Stimulated activated CD8-positive, alpha-beta memory T cell treated with anti-CD3 and anti-CD28 coated beads, Interleukin-7, amount 100 ng/mL, for 4 hours (primary cell): ENCODE results near the gene NSUN6.
"Not testable (repeated sequence)": the region's sequence is repeated elsewhere in the genome, so short reads cannot be mapped to it uniquely, and the experiment has no call there.

Experiments used
- DNase-seq, 2 donors: peaks; one replicate each; pipeline ENCODE4 v3.0.0-alpha.2; 2020; ENCODE audit warnings: low read depth in 2 of 2

The NSUN6 gene

GRCh38 chr10:18610517-18610916 is 40.9 kb downstream of the NSUN6 start:
- no peak for DNase-seq

- DNase-seq = no peak
Observed at GRCh38 chr10:18608596-18608995, 42.8 kb downstream of the NSUN6 start.

GRCh38 chr10:18607503-18608378 is 43.6 kb downstream of the NSUN6 start:
- DNase-seq = no peak

GRCh38 chr10:18606051-18606695 is 45.2 kb downstream of the NSUN6 start:
- DNase-seq = no peak

GRCh38 chr10:18601321-18601720 is 50.1 kb downstream of the NSUN6 start:
- DNase-seq = no peak

- no peak for DNase-seq
Observed at GRCh38 chr10:18599392-18599791, 52.0 kb downstream of the NSUN6 start.

GRCh38 chr10:18594574-18595156 is 56.7 kb downstream of the NSUN6 start:
- no peak for DNase-seq

GRCh38 chr10:18591141-18591540 is 60.2 kb downstream of the NSUN6 start:
- DNase-seq = not testable (repeated sequence)

- DNase-seq = not testable (repeated sequence)
Observed at GRCh38 chr10:18586637-18587036, 64.8 kb downstream of the NSUN6 start.

GRCh38 chr10:18583575-18584270 is 67.7 kb downstream of the NSUN6 start:
- no peak for DNase-seq

GRCh38 chr10:18582803-18583202 is 68.6 kb downstream of the NSUN6 start:
- DNase-seq = no peak

- no peak for DNase-seq
Observed at GRCh38 chr10:18577823-18578685, 73.3 kb downstream of the NSUN6 start.

GRCh38 chr10:18576586-18576985 is 74.8 kb downstream of the NSUN6 start:
- no peak for DNase-seq

GRCh38 chr10:18572959-18573561 is 78.3 kb downstream of the NSUN6 start:
- no peak for DNase-seq

GRCh38 chr10:18571780-18572179 is 79.6 kb downstream of the NSUN6 start:
- no peak for DNase-seq

GRCh38 chr10:18571076-18571475 is 80.3 kb downstream of the NSUN6 start:
- DNase-seq = no peak

GRCh38 chr10:18570386-18570785 is 81.0 kb downstream of the NSUN6 start:
- DNase-seq = not testable (repeated sequence)

GRCh38 chr10:18567343-18567856 is 84.0 kb downstream of the NSUN6 start:
- DNase-seq = no peak

GRCh38 chr10:18566177-18566576 is 85.2 kb downstream of the NSUN6 start:
- DNase-seq = no peak

- no peak for DNase-seq
Observed at GRCh38 chr10:18565006-18565405, 86.4 kb downstream of the NSUN6 start.
